Amniotic epithelial cell (primary cell): ENCODE results near the gene OIT3.

Experiments
- DNase-seq: peaks from one replicate; pipeline ENCODE4 v3.0.0-alpha.2; 2010; ENCODE audit warnings: low read depth

The OIT3 gene

GRCh38 chr10:72893136-72893798, at the start of gene OIT3:
Gene OIT3, plus strand, starts transcription at chr10:72893739. Its CDS starts 60 bp downstream, at chr10:72893799.
- DNase-seq, result peak; percentile 21

DNA sequence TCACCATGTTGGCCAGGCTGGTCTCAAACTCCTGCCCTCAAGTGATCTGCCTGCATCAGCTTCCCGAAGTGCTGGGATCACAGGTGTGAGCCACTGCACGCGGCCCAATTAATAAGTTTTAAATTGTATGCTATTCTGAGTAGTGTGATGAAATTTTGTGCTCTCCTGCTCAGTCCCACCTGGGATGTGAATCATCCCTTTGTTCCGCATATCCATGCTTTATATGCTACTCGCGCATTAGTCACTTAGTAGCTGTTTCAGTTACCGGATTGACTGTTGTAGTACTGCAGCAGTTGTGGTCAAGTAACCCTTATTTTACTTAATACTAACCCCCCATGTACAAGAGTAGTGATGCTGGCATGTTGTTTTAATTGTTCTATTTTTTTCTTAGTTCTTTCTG, 47.3 kb upstream of the OIT3 start:
- DNase-seq, result peak; percentile 85

DNA sequence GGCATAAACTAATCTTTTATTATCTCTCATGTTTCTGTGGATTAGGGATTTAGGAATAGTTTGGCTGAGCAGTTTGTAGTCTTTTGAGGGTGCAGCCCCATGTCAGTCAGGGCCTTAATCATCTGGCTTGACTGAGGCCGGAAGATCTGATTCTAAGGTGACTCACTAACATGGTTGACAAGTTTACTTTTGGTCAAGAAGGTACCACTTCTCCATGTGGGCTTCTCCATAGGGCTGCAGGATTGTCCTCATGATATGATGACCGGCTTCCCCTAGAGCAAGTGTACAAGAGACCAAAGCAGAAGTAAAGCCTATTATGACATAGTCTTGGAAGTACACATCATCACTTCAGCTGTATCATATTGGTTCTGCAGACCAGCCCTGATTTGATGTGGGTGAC, 45.9 kb upstream of the OIT3 start:
- no peak for DNase-seq

DNA sequence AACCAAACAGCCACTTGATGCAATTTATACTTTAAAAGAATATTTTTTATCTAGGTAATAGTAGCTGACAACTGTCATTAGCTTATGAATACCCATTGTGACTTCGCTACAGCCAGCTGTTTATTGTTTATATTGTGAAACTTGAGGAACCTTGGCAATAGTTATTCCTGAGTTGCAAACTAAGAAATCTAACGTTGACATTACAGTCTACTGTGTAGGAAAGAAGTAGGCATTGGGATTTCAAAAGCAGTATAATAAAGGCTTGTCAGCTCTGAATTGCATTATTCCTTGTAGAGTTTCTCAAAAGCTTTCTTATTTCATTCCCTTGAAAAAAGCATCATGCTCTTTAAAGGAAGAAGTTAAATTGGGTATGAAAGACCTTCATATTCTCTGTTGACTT, 42.7 kb upstream of the OIT3 start:
- DNase-seq, result no peak

DNA sequence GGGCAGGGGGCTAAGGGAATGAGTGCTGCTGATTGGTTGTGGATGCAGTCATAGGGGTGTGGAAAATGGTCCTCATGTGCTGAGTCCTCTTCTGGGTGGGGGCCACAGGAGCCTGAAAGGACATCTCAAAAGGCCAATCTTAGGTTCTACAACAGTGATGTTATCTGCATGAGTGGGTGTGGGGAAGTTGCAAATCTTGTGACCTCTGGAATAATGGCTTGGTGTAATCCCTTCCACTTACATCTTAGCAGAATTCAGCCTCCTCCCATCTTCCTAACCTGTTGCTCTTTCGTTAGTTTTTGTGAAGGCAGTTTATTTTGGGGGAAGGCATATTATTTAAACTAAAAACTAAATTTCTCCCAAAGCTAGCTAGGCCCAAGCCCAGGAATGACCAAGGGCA, 42.0 kb upstream of the OIT3 start:
- no peak for DNase-seq

GRCh38 chr10:72852508-72852907, 41.0 kb upstream of the OIT3 start:
- peak; percentile 56 for DNase-seq

GRCh38 chr10:72855129-72855528, 38.4 kb upstream of the OIT3 start:
- DNase-seq, result no peak

GRCh38 chr10:72855790-72856189, 37.7 kb upstream of the OIT3 start:
- no peak for DNase-seq

GRCh38 chr10:72858067-72858466, 35.5 kb upstream of the OIT3 start:
- no peak for DNase-seq

GRCh38 chr10:72862957-72863356, 30.6 kb upstream of the OIT3 start:
- no peak for DNase-seq

DNA sequence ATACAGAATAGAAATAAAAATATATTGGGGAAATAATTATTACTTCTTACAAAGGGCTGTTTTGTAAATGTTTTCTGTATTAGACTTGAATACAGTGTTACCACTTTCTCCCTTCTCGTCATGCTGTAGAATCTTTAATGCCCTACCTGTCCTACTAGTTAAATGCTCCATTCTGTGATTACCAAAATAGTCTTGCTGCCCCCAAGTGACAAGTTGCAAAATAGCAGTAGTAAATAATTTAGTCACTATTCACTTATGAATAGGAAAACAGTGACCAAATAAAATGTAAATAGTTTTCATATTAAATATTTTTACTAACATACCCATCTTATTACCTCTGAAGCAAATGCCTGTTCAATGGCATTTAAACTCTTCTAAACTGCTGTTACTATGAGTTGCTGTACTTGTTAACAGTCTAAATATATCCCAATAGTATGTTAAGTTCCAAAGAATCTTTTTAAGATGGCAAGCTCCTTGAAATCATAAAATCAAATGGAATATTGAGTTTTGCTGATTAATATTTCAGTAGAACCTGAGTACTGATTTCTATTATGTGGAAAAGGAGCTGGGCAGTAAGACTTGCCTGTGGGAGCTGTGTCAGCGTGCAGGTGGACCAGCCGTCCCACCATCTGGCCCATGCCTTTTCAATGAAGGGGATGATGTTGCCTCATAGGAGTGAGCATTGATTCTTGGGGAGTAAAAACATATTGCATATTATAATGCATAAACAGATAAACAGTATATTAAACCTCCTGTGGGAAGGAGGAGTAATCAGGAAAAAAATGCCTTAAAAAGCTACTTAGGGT, 18.1 kb upstream of the OIT3 start:
- DNase-seq, result peak; percentile 37

DNA sequence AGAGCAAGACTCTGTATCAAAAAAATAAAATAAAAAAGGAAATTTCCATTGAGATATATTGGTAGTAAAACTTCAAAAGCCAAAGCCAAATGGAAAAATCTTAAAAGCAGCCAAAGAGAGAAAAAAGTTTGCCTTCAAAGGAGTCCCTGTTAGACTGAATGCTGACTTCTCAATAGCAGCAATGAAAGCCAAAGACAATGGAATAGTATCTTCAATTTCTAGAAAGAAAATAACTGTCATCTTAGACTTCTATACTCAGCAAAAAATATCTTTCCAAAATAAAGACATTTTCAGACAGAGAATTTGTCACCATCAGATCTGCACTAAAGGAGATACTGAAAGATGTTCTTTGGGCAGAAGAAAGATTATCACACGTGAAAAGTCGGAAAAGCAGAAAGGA, 14.3 kb upstream of the OIT3 start:
- no peak for DNase-seq

- no peak for DNase-seq
These were observed 12.2 kb upstream of the OIT3 start for GRCh38 chr10:72881291-72881690.

DNA sequence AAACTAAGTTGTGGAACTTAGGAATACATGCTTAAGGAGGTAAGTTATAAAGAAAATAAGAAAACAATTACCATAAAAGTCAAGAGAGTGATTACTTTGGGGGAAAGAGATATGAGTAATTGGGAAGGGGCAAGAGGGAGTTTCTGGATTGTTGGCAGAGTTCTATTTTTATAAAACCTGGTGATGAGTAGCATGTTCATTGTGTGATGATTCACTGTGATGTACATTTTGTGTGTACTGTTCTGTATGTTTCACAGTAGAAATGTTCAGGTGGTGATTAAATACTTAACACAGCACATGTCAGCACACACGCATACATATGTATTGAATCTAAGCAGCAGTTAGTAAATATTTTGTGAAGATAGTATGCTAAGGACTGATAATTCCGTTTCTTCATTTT, 9.7 kb upstream of the OIT3 start:
- DNase-seq, result no peak

DNA sequence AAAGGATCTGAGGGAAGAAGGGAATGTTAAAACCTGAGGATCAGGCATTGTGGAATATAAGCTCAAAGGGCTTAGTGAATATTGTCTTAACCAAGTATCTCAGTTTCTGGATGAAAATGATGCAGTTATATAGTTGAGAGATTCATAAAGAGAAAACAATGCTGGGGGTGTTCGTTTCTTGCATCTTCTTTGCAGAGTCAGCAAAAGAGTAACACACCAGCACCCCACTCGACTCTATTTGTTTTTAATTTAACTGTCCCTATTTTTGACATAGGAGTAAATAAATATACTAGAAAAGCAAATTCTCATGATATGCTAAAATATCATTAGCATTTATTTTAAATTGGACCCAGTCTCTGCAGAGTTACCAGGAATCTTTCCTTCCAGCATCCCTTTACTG, 7.6 kb upstream of the OIT3 start:
- no peak for DNase-seq

DNA sequence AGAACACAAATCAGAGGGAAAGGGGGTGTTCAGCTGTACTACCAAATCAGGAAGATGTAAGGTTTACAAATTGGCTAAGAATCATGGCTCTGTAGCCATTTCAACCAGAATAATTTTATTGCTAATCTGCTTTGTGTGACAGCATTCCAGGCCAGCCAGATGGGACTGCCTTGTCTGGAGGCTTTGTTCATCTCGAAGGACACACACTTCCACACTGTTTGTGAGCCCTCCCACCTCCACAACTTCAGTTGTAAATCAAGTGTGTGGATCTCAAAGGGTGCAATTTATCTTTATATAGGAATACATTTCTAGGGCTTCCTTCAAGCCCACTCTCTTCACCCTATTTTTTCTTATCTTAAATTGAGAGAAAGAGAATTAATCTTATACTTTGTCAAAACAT, 6.9 kb upstream of the OIT3 start:
- DNase-seq, result no peak

DNA sequence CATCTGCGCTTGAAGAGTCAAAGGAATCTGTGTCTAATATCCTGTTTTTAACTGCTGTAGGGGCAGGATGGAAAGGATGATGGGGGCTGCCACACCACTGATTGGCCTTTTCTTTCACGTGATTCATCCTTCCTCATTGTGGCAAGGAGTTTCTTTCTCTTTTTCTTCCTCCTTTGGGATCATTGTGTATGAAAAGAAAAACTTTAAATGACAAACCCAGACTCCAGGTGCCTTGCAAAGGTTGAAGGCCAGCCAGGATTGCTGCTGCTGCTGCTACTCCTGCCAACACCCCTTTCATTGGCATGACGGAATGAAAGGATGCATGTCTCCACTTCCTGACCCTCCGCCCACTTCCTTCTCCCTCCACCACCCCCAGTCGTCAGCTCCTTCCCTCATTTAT, 6.5 kb upstream of the OIT3 start:
- DNase-seq, result no peak

- peak; percentile 7 for DNase-seq
These were observed 5.3 kb upstream of the OIT3 start for GRCh38 chr10:72888151-72888638.

GRCh38 chr10:72889391-72889831, 4.1 kb upstream of the OIT3 start:
- DNase-seq, result peak; percentile 7

GRCh38 chr10:72890086-72890485, 3.5 kb upstream of the OIT3 start:
- no peak for DNase-seq

DNA sequence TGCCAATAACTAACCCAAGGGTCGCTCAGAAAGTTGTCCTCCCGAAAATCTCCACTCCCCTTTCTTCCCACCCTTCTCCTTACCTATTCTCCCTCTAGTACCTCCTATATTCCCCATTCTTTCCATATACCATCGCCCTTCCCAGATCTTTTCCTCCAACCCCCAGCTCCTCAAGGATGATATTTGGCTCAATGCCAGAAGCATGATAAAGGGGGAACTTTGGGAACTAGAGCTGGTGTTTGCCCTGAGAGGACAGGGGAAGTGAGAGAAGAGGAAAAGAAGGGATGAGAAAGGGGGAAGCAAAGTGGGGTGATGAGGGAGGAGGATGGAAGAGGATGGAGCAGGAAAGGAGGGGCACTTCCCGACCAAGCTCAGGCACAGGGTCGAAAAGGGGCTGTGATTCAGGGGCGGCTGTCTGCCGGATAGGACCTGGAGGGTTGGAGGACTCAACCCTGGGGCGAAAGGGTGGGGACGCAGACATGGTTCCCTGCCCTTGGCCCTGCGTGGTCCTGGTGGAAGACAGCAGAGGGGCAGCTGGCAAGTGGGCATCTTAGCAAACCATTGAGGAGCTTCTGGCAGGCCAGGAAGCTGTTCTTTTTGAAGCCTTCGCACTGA, 1.8 kb downstream of the OIT3 start:
- no peak for DNase-seq

DNA sequence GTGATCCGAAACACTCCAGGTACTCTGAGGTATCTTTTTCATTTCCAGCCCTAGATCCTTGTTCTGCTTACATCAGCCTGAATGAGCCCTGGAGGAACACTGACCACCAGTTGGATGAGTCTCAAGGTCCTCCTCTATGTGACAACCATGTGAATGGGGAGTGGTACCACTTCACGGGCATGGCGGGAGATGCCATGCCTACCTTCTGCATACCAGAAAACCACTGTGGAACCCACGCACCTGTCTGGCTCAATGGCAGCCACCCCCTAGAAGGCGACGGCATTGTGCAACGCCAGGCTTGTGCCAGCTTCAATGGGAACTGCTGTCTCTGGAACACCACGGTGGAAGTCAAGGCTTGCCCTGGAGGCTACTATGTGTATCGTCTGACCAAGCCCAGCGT, 5.1 kb downstream of the OIT3 start:
- no peak for DNase-seq

DNA sequence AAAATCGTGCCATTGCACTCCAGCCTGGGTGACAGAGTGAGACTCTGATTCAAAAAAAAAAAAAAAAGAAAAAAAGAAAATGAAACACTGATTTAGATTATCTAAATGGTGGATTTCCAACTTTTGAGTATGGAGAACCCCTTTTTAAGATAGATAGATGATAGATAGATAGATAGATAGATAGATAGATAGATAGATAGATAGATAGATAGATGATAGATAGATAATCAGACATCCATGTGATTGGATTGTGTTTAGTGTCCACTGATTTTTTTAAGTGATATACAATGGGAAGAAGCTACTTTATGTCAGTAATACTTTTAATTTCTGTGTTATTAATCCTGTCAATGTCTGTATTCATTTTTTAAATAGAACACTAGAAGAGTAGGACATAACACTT, 6.0 kb downstream of the OIT3 start:
- DNase-seq, result no peak
